ENCODE results near the gene MAPK8IP2.

Gene MAPK8IP2

GRCh38 chr22:50576070-50576469, 24.5 kb upstream of the MAPK8IP2 start:
- no peak for DNase-seq

DNA sequence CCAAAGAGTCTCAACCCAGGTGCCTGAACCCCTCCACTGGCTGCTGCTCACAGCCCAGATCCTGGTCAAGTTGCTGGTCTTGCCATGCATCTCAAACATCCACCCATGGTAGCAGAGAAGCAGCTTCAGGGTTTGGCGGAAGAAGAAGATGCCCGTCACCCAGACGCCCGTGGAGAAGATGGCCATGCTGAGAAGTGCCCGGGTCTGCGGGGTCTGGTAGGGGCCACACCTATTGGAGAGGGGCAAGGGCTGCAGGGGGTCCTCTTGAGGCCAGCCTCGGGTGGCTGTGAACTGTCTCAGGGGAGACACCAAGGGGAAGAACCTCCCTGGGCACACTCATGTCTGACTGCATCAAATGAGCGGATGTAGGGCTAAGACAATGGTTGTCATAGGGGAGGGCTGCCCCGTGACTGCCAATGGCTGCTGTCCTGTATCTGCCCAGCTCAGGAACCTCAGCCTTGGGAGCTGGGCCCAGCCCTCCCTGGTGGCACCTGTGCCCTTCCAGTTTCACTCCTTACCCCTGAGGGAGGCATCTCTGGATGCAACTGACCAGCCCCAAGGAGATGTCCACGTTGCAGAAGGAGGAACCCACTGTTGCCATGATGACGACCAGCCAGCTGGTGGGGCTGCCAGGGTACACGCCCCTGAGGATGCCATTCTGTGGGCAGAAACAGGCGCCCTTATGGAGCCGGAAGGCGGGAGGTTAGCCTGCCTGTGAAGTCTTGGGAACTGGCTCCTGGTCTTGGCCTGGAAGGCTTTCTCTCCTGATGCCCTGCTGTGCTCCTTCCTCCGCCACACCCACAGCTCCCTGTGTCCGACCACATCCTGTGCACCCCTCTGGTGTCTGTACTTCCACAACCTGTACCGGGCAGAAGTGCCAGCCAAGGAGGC, 23.5 kb upstream of the MAPK8IP2 start:
- DNase-seq = peak in 1 of 2 donors; percentile 29

- no peak for DNase-seq
These were observed 23.0 kb upstream of the MAPK8IP2 start for GRCh38 chr22:50577697-50577986.

- no peak for DNase-seq
These were observed 22.4 kb upstream of the MAPK8IP2 start, which contains the start of gene CPT1B for GRCh38 chr22:50577987-50578775. TSS of gene CPT1B (minus strand) at chr22:50578427. CDS start at chr22:50577915, 512 bp downstream.

- DNase-seq = no peak
These were observed 21.8 kb upstream of the MAPK8IP2 start for GRCh38 chr22:50578776-50579310.

- no peak for DNase-seq
These were observed 20.8 kb upstream of the MAPK8IP2 start for GRCh38 chr22:50579752-50580151.

DNA sequence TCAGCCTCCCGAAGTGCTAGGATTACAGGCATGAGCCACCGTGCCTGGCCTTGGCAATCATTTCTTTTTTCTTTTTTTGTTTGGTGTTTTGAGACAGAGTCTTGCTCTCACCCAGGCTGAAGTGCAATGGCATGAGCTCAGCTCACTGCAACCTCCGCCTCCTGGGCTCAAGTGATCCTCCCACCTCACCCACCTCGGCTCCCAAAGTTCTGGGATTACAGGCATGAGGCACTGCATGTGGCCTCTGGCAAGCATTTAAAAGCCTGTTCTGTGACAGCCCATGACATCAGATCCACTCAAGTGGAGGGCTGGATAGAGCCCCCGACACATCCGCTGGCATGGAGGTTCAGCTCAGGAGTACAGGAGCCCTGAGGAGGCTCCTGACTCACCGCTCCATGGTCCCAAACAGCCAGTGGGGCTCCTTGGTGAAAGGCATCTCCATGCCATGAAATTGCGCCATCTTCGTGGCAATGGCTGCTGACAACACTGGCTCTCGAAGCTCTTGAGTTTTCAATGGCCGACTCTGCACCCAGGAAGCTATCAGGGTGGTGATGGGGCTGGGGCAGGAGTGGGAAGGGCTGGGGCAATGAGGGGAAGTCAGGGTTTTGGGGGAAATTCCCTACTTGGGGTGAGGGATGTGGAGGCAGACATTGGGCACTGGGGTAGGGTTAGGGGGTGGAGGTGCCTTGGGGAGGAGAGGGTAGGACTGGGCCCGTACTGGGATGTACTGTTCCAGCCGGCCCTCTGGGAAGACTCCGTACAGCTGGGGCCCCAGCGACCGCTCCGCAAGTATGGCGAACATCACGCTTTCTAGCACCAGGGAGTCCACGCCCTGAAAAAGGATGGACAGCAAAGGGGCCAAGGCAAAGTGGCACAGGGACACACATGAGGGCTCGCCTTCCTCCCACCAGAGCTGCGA, 19.3 kb upstream of the MAPK8IP2 start:
- DNase-seq = no peak

DNA sequence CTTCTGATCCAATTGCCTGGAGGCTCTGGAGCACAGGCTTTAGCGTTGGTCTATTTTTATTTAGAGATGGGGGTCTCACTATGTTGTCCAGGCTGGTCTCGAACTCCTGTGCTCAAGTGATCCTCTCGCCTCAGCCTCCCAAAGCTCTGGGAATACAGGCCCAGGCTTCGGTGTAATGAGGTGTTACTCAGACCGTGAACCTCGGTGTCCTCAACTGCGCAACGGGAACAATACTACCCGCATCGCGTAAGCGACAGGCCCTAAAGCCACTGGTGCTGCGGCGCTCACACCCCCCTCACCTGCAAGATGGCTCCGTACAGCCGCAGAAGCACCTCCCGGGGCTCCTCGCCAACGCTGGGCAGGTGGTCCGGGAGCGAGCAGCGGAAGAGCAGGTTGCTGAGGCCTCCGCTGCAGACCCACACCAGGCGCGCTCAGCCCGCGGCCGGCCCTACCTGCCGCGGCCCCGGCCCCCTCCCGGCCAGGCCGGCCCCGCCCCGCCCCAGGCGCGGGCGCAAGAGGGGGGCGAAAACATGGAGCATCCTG, 18.6 kb upstream of the MAPK8IP2 start:
- DNase-seq = peak in 1 of 2 donors; percentile 17

DNA sequence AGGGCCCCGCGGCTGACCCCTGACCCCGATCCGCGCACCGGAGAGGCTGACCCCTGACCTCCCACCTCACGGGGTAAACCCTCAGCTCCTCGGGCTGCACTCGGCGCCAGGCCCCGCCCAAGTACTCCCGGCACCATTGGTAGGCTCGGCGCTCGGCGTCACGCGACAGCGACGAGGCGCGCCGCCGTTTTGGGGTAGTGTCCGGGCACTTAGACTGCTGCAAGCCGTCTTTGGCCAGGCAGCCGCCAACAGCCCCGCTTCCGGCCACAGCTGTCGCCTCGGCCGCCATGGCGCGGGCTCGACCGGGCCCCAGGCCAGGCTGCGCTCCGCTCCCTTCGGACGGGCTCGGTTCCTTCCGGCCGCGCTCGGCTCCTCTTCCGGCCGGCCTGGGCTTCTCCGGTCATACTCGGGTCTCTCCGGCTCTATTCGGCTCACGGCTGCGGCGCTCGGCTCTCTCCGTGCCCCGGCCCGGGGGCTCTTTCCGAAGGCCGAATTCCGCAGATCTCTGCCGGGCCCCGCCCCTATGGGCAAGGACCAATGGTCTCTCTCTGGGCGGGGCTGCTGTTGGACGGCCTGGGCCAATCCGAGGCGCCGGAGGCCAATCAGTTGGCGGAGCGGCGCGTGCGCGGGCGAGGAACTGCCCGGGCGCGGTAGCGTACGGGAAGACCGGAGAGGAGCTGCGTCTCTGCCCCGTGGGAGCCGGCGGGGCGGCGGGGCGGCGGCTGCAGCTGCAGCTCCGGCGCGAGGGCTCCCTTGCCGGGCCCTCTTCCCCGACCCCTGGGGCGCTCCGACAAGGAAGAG, 17.9 kb upstream of the MAPK8IP2 start, which contains the start of gene CHKB:
CHKB (minus strand) TSS at position 357 of the 801 bp plus-strand sequence; CDS start at position 289, 68 bp downstream.
- DNase-seq = peak; percentile 97 to 99

DNA sequence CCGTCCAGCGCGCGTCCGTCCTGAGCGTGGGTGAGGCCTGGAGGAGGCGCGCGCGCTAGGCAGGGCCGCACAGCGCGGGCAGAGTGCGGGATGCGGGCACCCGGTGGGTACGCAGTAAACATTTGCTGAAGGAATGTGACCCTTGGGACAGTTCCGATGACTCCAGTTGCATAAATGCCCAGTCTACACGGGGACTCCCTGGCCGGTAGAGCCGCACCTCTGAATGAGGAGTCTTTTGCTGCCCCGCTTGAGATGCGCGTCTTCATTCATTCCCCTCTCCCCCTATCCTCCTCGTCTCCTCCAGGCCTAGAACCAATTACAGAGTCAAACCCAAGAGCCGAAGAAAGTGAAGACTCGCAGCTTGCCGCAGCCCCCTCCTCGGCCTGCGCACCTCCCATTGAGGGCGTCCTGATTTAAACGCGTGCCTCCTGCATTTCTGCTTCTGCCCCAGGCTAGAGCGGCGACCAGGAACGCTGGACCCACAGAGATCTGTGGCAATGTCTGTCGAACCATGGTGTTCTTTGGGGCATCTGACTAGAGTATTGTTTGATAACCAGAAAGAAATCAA, 17.2 kb upstream of the MAPK8IP2 start:
- no peak for DNase-seq

DNA sequence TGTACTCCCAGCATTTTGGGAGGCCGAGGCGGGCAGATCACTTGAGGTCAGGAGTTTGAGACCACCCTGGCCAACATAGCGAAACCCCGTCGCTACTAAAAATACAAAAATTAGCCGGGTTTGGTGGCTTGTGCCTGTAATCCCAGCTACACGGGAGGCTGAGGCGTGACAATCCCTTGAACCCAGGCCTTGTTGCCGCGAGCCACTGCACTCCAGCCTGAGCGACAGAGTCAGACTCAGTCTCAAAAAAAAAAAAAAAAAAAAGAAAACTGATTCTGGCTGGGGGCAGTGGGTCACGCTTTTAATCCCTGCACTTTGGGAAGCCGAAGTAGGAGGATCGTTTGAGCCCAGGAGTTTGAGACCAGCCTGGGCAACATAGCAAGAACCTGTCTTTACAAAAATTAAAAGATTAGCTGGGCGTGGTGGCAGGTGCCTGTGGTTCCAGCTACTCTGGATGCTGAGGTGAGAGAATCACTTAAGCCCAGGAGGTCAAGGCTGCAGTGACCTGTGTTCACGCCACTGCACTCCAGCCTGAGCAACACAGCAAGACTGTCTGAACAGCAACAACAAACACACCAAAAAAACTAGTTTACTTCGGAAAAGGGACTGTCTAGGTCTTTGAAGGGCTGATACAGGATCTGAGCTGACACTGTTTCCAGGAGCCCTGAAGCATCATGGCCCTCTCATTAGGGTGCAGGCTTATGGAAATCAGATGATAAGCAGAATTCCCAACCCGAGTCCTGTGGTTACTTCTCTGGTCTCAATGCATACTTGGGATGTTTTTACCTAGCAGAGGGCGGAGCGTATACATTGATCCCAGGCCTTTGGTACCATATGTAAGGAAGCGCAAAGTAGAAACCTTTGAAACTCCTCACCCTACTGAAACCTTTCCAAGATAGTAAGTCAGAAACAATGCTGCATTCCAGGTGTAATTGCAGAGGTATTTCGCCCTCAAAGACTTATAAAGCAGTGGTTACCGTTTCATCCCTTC, 16.2 kb upstream of the MAPK8IP2 start:
- DNase-seq = no peak

DNA sequence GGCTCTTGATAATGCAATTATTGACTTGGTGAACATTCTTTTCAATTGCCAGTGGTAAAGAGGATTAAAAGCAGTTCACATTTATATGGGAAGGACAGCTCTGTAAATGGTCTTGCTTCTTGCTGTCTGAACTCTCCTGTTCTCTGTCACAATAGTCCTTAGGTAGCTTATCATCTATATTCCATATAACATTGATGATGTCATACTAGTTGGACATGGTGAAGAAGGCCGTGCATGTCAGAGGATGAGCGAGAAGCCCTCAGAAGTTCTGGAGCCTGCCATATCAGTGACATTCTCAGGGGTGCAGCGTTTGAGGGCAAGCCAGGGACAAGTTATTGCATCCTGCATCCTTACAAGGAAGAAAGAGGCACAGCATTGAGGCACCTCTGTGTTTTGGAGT, 15.4 kb upstream of the MAPK8IP2 start:
- no peak for DNase-seq

- DNase-seq = no peak
These were observed 14.8 kb upstream of the MAPK8IP2 start for GRCh38 chr22:50585781-50586180.

- DNase-seq = no peak
These were observed 14.2 kb upstream of the MAPK8IP2 start for GRCh38 chr22:50586416-50586815.

DNA sequence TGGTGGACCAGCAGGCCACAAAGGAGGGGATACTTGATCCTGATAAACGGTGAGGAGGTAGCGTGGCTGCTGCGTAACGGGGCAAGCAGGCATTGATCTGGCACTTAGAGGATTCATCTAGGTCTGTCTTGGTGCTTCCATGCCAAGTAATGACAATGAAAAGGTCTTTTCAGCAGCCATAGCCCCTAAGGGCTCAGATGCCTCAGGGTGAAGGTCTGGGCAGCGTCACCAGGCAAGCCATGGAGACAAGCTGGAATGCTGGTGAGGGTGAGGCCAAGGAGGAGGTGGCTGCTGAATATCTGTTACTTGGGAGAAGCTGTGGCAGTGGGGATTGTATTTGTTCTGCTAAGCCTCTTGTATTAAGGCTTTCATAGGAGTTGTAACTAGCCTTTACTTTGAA, 13.2 kb upstream of the MAPK8IP2 start:
- DNase-seq = no peak

DNA sequence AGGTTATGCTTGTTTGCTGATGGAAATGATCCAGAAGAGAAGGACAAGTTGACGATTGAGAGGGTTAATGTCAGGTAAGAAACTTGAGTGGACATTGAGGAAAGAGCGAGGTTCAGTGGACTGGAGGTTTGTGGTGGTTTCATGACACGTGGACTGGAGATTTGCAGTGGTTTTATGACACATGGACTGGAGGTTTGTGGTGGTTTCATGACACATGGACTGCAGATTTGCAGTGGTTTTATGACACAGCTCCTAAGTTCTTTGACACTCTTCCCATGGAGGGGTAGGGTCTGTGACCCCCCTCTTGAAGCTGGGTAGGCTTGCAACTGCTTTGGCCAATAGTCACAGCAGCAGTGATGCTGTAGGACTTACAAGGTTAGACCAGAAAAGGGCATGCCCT, 5.4 kb upstream of the MAPK8IP2 start:
- DNase-seq = no peak

- no peak for DNase-seq
These were observed 3.5 kb upstream of the MAPK8IP2 start for GRCh38 chr22:50597097-50597496.

- peak; percentile 46 to 65 for DNase-seq
These were observed 657 bp upstream of the MAPK8IP2 start for GRCh38 chr22:50599816-50600455.

Measured in CD4-positive, alpha-beta T cell treated with Interleukin-1 beta for 1 hour (primary cell).